GM18517 (cell line): Measurements from ENCODE around the gene PKIB.
"Not testable (repeated sequence)": the region's sequence is repeated elsewhere in the genome, so short reads cannot be mapped to it uniquely, and the experiment has no call there.

Source experiments
- ATAC-seq: cut with Tn5 transposase; IDR thresholded peaks from one replicate; pipeline ENCODE4 v1.9.1; 2021; ENCODE audit warnings: mild to moderate bottlenecking, moderate library complexity; ENCODE audit not compliant: unreplicated experiment

The PKIB gene

GRCh38 chr6:122620428-122620827, 10.2 kb downstream of the PKIB start:
- ATAC-seq, result no peak

DNA sequence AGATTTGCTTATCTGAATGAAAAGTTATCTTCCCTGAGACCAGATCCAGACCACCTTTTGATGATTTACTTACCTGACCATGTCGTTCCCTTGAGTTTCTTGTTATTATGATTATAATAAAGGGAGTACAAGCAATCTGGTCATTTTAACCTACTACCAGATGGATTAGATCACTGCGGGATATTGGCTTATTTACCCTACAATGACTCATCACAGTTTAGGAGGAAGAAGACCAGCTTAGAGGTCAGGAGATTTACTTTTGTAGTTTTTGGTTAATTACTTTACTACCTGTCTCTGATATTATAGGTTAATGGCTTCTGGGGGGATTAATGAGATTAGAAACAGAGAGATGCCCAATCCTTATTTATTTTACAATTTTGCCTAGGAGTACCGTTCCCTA, 10.7 kb downstream of the PKIB start:
- ATAC-seq, result no peak

DNA sequence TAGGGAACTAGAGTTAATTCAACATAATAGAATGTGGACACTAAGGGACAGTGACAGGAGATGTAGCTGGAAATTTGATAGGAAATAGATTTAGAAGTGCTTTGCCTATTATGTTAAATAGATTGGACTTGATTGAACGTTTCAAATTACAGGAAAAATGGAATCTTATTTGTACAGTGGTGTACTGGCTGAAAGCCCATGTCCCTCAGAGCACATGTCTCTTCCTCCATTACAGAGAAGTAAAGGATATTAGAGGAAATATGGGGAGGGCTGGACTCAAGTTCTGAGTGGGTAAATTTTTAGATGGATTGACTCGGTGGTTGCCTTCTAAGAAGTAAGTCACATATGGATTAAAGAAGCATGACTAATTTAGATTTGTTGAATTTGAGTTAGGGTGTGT, 11.4 kb downstream of the PKIB start:
- ATAC-seq, result no peak

DNA sequence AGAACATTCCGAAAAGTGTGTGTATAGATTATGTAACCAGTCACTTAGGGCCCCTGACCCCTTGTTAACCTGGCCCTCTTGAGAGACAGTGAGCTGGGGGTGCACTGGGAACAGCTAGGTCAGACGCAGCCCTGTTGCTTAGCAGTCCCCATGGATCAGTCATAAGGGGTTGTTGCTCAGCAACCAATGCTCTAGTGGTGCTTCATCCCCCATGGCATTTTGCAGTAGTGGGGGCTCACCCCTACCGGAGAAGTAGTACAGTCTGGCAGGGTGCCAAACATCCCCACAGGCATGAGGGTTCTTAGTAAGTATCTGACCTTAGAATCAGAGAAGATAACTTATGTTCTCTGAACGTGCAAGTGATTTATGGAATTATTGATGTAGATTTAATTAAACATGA, 12.3 kb downstream of the PKIB start:
- no peak for ATAC-seq

DNA sequence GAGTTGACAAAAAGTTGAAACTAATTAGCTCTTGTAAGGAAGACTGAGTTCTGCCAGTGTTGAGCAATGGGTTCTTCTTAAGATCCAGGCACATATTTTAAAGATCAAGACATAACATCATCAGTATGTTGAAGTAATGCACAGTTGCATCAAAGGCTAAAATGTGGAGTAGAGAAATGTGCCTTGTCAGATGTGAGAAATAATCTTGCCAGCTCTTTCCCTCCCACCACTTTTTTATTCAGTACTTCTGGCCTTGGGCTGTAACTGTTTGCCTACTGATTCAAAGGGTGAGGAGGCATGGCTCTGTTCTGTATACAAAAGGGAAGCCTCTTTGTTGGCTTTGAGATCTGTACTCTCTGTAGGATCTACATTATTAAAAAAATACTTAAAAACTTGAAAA, 13.1 kb downstream of the PKIB start:
- no peak for ATAC-seq

DNA sequence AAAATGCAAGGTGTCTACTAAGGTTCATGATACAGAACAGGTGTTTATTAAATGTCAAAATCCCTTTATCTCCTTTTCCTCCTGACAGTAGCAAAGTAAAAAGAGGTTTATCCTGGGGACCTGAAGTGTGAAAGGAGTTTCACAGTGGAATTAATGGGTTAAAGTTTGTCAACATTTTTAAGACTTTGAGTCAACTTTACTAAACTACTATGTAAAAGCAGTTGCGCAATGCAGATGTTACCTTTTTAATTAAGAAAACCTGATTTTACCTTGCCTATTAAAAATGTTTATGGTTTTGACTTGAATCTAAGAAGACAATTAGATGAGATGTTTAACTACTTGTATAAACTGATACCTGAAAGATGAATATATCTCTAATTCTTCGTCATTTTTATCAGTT, 14.6 kb downstream of the PKIB start:
- no peak for ATAC-seq

GRCh38 chr6:122628714-122629113, 18.5 kb downstream of the PKIB start:
- no peak for ATAC-seq

- no peak for ATAC-seq
Measured at GRCh38 chr6:122631571-122632249, 21.5 kb downstream of the PKIB start.

GRCh38 chr6:122640366-122640765, 30.2 kb downstream of the PKIB start:
- ATAC-seq, result no peak

DNA sequence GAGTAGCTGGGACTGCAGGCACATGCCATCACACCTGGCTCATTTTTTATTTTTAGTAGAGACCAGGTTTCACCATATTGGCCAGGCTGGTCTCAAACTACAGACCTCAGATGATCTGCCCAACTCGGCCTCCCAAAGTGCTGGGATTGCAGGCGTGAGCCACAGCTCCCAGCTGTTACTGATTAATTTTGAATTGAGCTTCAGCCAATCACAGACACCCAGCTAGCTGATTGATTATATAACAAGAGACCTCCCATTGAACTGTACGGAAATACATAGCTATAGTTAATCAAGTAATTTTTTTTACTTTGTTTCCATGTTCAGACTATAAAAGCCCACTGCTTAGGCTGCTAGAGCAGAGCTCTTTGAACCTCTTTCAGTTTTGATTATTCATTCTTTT, 31.6 kb downstream of the PKIB start:
- ATAC-seq, result no peak

DNA sequence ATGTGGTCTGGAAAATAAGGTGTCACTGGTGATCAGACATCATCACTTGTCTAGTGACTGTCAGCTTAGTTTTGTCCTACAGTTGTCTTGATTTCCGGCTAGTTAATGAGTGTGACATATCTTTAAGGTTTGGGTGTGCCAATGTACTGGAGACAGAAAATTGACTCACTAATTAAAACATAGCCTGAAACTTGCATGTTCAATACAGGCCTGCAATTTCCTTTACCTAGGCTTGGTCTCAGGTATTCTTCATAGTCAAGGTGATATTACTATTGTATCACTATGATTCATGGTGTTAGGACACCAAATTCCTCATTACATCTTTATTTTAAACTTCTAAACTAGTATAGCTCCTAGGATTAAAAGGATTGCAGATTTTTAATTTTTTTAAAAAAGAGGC, 32.4 kb downstream of the PKIB start:
- ATAC-seq, result not testable (repeated sequence)

GRCh38 chr6:122645256-122645655, 35.1 kb downstream of the PKIB start:
- ATAC-seq, result no peak

DNA sequence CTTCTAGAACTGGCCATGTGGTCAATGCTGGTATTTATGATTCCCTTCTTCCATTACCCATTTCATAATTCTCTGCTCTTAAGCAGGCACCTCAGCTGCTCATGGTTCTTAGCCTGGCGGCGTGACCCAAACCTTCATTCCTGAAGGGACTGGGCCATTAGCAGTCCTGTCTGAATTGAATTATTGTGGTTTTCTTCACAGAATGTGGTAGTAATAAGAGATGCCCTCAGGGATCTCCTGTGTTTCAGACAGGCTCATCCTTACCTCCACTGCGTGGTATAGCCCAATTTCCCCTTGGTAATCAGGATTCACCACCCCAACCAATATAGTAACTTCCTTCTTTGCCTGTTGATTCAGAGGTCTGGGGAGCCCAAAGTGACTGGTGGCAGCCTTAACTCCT, 37.6 kb downstream of the PKIB start:
- ATAC-seq, result no peak

DNA sequence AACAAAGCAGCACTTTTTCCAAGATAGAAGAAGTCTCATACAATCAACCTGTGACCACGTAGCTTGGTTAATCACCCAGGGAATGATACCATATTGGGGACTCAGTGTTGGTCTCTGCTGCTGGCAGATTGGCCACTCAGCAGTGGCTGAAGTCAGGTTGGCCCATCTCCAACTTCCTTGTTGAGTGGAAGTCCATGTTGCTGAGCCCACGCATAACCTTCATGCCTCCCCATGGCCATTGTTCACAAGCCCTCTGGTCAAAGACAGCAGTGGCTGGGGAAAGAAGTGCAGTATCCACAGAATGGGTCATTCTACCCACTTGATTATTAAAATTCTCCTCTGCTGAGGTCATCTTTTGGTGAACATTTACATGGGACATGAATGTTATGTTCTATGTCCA, 38.5 kb downstream of the PKIB start:
- no peak for ATAC-seq

GRCh38 chr6:122649701-122650100, 39.5 kb downstream of the PKIB start:
- no peak for ATAC-seq

- no peak for ATAC-seq
Measured at GRCh38 chr6:122650403-122650802, 40.2 kb downstream of the PKIB start.

GRCh38 chr6:122651031-122651430, 40.8 kb downstream of the PKIB start:
- no peak for ATAC-seq

- no peak for ATAC-seq
Measured at GRCh38 chr6:122651604-122652003, 41.4 kb downstream of the PKIB start.

DNA sequence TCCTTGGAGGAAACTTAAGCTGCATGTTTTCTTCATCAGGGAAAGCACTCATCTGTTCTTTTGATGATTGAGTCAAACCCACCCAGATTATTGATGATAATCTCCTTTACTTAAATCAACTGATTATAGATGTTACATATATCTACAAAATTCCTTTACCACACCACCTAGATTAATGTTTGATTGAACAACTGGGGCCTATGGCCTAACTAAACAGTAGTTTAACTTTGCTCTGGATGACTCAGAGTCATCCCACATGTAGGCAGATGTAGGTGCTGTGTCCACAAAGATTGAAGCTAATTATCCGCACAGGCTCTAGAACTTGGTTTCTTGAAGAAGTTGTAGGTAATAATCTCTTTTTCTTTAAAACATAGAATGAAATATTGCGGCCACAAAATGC, 42.2 kb downstream of the PKIB start:
- no peak for ATAC-seq

GRCh38 chr6:122653094-122653493, 42.9 kb downstream of the PKIB start:
- ATAC-seq, result no peak

GRCh38 chr6:122654012-122654411, 43.8 kb downstream of the PKIB start:
- ATAC-seq, result no peak

DNA sequence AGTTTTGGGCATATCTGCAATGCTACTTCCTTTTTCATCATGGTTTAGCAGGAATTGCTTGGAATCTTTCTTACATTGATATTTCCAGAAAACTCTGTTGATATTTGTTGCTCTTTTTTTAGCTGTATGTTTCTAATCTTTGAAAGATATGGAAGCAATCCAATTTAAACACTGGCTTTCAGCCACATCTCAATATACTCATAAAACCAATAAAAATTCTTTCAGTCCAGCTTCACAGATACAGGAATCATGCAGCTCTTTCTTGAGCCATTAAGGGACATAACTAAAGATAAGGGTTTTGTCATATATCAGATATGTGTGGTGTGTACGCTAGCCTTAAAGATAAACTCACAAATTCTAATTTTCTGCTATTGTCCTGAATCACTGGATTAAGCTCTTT, 47.4 kb downstream of the PKIB start:
- ATAC-seq, result no peak

DNA sequence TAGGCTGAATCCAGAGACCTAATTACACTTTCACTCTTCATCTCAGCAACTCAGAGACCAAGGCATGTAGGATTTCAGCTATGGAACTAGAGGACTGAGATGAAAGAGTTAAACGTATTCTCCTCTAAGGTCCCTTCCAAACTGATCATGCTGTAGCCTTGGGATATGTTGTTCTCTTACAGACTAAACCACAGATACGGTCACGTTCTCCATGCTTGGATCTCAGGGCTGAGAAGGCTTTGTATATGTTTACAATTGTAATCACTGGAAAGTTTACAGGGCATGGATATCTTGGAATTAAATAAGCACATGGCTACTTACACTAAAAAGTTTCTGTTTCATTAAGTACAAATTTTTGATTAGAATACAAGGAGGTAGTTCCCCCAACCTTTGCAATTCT, 50.1 kb downstream of the PKIB start:
- no peak for ATAC-seq
